Dedifferentiated amniotic fluid mesenchymal stem cell (primary cell): ENCODE data around the gene GPR17.

ENCODE experiments used
- DNase-seq: peaks from one replicate; pipeline ENCODE4 v3.0.0-alpha.2; 2016; ENCODE audit errors: extremely low spot score

GPR17 gene

GRCh38 chr2:127645395-127646291 is at the start of gene GPR17:
TSS of gene GPR17 (plus strand) at chr2:127646153. CDS start at chr2:127650736, 4,583 bp downstream.
- no peak for DNase-seq

GRCh38 chr2:127596311-127597045 is 49.5 kb upstream of the GPR17 start:
- no peak for DNase-seq

DNA sequence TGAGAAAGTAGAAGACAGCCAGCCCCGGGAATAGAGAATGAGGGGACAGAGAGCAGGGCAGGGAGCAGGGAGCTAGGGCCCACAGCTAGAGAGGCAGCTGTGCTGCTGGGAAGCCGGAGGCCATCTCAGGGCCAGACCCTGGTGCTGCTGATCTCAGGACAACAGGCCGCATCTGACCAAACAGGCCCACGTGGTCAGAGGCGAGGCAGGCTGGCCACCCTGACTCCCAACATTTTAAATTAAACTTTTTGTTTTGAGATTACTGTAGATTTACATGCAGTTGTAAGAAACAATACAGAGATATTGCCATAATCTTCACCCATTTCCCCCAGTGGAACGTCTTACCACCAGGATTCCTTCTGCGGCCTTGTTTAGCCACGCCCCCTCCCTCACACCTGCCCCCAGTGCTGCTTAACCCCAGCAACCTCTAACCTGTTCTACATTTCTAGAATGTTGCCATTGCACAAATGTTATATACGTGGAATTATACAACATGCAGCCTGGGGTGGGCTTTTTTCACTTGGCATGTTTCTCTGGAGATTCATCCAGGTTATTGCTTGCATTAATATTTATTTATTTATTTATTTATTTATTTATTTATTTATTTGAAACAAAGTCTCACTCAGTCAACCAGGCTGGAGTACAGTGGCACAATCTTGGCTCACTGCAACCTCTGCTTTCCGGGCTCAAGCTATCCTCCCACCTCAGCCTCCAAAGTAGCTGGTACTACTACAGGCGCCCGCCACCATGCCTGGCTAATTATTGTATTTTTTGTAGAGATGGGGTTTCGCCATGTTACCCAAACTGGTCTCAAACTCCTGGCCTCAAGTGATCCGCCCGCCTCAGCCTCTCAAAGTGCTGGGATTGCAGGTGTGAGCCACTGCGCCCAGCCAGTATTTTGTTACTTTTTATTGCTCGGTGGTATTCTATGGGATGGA is 48.6 kb upstream of the GPR17 start:
- DNase-seq, result no peak

GRCh38 chr2:127597984-127598380 is 48.0 kb upstream of the GPR17 start:
- no peak for DNase-seq

DNA sequence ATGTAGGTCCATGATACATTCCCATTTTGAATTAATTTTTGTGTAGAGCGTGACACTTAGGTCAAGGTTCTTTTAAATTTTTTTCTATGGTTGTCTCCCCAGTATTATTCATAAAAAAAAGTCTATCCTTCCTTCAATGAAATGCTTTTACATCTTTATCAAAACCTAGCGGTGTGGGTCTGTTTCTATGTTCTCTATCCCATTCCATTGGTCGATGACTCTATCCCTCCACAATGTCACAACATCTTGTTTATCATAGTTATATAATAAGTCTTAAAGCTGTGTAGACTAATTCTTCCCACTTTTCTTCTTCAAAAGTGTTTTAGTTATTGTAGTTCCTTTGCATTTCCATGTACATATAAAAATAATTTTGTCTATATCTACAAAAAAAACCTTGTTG is 47.2 kb upstream of the GPR17 start:
- no peak for DNase-seq

DNA sequence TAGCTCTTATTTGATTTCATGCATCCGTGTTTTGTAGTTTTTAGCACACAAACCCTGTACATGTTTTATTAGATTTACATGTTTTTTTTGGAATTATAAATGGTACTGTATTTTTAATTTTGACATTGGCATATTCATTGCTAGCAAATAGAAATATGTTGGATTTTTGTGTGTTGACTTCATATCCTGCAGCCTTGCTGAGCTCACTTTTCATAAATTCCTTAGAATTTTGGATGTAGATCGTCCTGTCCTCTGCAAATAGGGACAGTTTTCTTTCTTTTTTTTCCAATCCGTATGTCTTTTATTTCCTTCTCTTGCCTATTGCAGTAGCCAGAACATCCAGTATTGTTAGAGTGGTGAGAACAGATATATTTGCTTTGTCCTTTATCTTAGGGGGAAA is 46.7 kb upstream of the GPR17 start:
- DNase-seq, result no peak

- no peak for DNase-seq
Observed at GRCh38 chr2:127604986-127605385, 41.0 kb upstream of the GPR17 start.

DNA sequence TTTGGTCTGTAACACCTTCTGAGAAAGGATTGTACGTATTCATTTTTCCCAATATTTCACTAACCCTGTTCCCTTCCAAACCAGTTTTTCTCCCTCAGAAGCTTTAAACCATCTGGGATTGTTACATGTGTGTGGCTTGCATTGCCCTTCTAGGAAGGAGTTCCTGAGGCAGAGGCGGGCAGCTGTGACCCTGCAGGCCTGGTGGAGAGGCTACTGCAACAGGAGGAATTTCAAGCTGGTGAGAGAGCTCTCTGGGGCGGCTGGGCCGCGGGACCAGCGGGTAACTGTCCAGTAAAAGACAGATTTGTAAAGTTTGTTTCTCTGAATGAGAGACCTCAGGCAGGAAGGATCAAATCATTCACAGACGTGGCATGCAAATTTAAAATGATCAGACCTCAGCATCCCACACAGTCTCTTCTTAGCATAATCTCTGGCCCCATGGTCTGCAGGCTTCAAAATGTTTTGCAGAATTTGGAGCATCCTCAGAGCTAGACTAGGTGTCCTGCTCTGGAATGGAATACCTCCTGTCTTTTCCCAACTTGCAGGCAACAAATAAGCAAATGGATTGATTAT is 40.2 kb upstream of the GPR17 start:
- no peak for DNase-seq

- no peak for DNase-seq
Observed at GRCh38 chr2:127606625-127607398, 39.1 kb upstream of the GPR17 start.

GRCh38 chr2:127607399-127607908 is 38.5 kb upstream of the GPR17 start:
- no peak for DNase-seq

DNA sequence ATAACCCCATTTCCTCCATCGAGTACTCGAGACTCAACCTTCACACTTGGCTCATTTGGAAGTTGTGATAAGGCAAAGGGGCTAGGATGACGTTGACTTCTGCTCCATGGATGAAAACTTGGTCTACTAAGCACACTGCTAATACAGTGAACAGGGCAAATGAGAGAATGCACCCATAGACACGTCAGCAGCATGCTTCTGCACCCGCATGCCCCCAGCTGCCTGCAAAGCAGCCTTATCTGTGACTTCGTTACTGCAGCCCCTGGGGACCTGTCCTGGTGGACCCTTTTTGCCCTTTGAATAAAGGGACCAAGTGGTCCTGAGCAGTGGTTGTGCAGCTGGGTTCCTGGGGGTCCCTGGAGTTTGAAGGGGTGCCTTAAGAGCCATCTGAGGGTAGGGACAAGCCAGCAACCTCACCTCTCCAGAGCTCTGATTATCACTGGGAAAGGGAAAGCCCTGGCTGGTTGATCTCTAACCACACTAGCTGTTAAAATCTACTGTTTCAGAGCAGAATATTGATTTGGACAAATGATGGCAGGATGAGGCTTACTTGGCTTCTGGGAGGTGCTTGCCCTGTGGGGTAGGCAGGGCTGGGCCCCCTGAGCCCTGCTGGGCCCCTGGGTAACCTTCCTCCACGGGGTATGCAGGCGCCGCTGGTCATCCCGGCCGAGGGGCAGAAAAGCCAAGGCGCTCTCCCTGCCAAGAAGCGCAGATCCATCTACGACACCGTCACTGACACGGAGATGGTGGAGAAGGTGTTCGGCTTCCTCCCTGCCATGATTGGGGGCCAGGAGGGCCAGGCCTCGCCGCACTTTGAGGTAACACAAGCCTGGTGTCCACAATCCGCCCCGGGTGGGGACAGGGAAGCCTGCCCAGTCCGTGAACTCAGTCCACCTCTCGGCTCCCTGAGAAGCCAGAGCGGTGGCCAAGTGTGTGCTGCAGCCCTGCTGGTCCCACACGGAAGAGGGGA is 37.6 kb upstream of the GPR17 start:
- DNase-seq, result no peak

- no peak for DNase-seq
Observed at GRCh38 chr2:127609031-127609751, 36.8 kb upstream of the GPR17 start.

- no peak for DNase-seq
Observed at GRCh38 chr2:127609818-127610217, 36.1 kb upstream of the GPR17 start.

- DNase-seq, result no peak
Observed at GRCh38 chr2:127610561-127610960, 35.4 kb upstream of the GPR17 start.

GRCh38 chr2:127611076-127611925 is 34.7 kb upstream of the GPR17 start:
- DNase-seq, result no peak

GRCh38 chr2:127612111-127612822 is 33.7 kb upstream of the GPR17 start:
- no peak for DNase-seq

GRCh38 chr2:127614246-127614645 is 31.7 kb upstream of the GPR17 start:
- no peak for DNase-seq
